ACC112 (cell line): ENCODE results near the gene SYT7.

Experiments
- H2AFZ ChIP-seq: fragments of 200-600 bp; sonication (generic); one replicate; pipeline ENCODE4 v1.6.0; 2017; ENCODE audit warnings: antibody characterized with exemption, low read length; ENCODE audit not compliant: unreplicated experiment
- H3K27ac ChIP-seq: fragments of 200-600 bp; sonication (generic); 2 replicates; pipeline ENCODE4 v1.5.1; 2014; ENCODE audit warnings: low read depth, mild to moderate bottlenecking, antibody characterized with exemption, low read length, moderate library complexity
- H3K27me3 ChIP-seq: fragments of 200-600 bp; sonication (generic); 2 replicates; pipeline ENCODE4 v1.6.1; 2014; ENCODE audit warnings: mild to moderate bottlenecking, antibody characterized with exemption, low read length, moderate library complexity, mixed read lengths; ENCODE audit not compliant: insufficient read depth
- H3K36me3 ChIP-seq: fragments of 200-600 bp; sonication (generic); 2 replicates; pipeline ENCODE4 v1.6.1; 2016; ENCODE audit warnings: mild to moderate bottlenecking, antibody characterized with exemption, low read length, moderate library complexity, mixed read lengths; ENCODE audit not compliant: insufficient read depth
- H3K4me1 ChIP-seq: fragments of 200-600 bp; sonication (generic); one replicate; pipeline ENCODE4 v1.6.1; 2016; ENCODE audit warnings: low read length, mixed read lengths; ENCODE audit not compliant: insufficient read depth, unreplicated experiment, control insufficient read depth
- H3K4me3 ChIP-seq: fragments of 200-600 bp; sonication (generic); 2 replicates; pipeline ENCODE4 v1.5.1; 2014; ENCODE audit warnings: mild to moderate bottlenecking, low read depth, low read length
- H3K79me2 ChIP-seq: fragments of 200-600 bp; sonication (generic); one replicate; pipeline ENCODE4 v1.6.0; 2016; ENCODE audit warnings: low read length; ENCODE audit not compliant: control insufficient read depth, unreplicated experiment, insufficient read depth

The SYT7 gene

DNA sequence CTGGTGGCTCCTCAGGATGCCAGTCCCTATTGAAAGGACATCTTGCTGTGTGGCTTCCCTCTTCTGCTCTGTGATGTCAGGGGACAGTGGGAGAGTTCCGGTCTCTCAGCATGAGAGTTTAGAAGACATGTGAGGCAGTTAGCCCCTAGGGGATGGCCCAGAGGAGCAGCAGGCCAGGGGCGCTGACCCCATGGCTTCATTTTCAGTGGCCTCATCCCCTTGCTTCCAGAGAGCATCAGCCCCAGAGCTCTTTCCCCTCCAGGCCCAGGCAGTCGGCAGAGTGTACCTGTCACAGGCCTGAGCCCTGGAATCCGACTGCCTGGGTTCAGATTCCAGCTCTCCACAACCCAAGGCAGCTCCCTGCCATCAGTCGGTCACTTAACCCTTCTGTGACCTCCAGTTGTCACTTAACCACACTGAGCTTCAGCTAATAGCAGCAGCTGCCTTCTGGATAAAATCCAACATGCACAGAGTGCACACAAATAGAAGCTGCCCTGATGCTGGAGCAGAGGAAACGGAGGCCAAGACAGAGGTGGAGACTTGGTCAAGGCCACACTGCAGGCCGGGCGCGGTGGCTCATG is 86.4 kb downstream of the SYT7 start:
- Histone ChIP-seq H3K27ac (no peak overlapping the region), H2AFZ (no peak overlapping the region), H3K4me3 (no peak overlapping the region), H3K36me3 (no peaks in the 10 kb centered on the region), H3K27me3 (no peaks in the 10 kb centered on the region), H3K79me2 (no peaks in the 10 kb centered on the region), H3K4me1 (peaks cover 11% of the 10 kb centered on the region)

DNA sequence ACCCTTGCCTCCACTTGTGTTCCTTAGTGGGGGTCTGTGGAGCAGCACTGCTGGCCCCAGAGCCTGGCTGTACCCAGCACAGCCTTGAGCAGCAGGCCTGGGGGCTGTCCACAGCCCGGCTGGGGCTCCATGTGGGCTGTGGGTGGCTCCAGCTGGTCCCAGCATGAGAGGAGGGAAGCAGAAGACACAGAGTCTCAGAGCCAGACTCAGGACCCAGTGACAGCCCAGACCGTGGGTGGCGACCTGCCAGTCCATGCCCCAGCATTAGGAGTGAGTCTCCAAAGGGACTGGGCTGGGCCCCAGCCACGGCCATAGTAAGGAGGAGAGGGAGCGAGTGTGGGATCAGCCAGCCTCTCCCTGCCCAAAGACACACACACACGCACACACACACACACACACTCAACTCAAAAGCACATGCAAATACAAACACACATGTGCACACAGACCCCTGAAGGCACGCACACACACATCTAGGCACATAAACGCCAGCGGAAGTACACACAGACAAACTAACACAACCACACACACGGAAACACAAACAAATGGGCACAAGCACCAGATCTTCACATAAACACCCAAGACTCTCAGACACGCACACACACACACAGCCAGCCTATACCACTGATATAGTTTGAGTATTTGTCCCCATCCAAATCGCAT is 89.0 kb downstream of the SYT7 start:
- H3K27ac ChIP-seq = no peak overlapping the region
- H3K79me2 ChIP-seq = no peaks in the 10 kb centered on the region
- H3K4me1 ChIP-seq = peaks cover 22% of the 10 kb centered on the region
- H3K27me3 ChIP-seq = no peaks in the 10 kb centered on the region
- H3K36me3 ChIP-seq = no peaks in the 10 kb centered on the region
- H2AFZ ChIP-seq = no peak overlapping the region
- H3K4me3 ChIP-seq = no peak overlapping the region

DNA sequence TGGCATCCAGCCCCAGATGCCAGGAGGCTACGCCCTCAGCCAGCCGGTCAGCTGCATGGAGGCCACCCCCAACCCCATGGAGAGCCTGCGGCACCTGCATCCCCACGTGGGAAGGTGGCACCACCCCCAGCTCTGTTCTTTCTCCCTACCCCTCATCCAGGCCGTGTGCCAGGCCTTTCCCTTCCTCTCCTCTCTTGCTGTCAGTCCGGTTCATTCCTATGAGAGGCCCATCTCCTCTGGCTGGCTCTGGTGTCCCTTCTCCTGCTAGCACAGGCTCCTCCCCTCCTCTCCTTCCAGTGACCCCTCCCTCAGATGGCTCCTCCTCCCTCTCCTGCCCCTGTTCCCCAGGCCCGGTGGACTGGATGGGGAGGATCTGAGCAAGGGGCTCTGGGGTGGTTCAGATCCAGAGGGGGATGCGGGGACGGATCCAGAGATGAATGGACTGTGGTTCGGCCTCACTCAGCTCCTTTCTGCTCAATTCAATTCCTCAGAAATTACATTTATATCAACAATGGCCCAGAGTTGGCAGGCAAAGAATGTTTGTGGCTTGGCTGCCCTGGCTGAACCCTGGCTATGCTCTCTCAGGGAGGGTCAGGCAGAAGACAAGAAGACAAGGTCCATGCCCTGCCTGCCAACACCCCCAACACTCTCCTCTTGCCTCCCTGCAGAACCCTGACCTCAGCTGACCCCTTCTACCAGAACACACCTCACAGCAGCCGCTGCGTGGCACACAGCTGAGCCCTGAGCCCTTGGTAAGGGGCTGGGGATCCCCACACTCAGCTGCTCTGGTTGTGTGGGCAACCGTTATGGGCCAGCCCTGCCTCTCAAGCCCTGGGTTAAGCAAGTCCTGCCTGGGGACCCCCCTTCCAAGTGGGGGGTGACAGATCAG is 90.8 kb downstream of the SYT7 start:
- Histone ChIP-seq H3K4me1 (peaks cover 22% of the 10 kb centered on the region), H3K4me3 (no peak overlapping the region), H3K27ac (no peak overlapping the region), H3K79me2 (no peaks in the 10 kb centered on the region), H3K36me3 (no peaks in the 10 kb centered on the region), H3K27me3 (no peaks in the 10 kb centered on the region), H2AFZ (no peak overlapping the region)

DNA sequence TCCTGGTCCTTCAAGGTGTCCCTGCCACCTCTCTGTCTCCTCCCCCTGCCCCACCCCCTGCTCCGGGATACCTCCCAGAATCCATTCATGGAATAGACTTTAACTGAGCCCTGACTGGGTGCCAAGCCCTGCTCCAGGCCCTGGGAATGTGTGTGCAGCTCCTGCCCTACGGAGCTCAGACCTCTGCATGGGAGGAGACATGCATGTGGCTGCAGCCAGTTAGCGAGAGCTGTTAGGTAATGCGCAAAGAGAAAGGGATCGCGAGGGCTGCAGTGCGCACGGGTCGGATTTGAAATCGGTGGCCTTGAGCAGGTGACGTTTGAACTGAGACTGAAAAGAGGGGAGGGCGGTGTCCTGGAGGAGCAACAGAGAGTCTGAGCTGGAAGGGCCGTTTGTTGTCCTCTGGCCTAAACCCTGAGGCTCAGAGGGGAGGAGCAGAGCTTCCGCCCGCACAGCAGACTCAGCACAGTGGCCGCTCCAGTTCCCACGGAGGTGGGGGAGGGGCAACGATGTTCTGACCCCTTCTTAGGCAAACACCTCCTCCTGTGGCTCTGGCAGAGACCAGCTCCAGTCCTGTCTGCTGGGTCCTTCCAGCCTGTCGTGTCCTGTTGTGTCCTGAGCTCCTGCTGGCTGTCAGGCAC is 92.1 kb downstream of the SYT7 start:
- Histone ChIP-seq H3K27ac (no peak overlapping the region), H3K27me3 (no peaks in the 10 kb centered on the region), H2AFZ (no peak overlapping the region), H3K79me2 (no peaks in the 10 kb centered on the region), H3K36me3 (no peaks in the 10 kb centered on the region), H3K4me3 (no peak overlapping the region), H3K4me1 (peaks cover 22% of the 10 kb centered on the region)

DNA sequence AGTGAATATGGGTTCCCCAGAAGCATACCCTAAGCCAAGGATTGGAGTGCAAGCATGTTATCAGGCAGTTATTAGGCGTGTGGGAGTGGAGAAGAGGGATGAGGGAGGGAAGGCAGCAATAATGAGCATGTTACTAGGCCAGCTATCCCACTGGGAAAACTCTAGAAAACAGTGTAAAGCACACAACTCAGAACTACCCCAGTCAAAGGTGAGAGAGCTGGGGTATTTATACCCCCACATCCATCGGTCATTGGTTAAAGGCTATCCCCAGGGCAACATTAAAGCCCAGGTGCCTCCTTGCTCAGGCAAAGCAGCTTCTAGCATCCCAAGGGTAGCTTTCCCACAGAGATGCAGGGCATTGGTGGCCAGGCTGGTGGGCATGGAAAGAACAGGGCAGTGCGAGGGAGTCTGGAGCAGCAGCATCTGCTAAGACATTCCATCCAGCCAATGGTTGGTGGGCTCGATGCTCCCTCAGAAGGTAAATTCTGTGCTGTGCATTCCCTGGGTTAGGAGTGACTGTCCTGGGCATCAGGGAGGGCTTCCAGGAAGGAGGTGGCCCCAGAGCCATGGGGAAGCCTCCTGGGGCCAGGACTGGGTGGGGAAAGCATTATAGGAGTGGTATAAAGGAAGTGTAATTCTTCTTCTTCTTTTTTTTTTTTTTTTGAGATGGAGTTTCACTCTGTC is 93.4 kb downstream of the SYT7 start:
- Histone ChIP-seq H3K27ac (no peak overlapping the region), H3K27me3 (no peaks in the 10 kb centered on the region), H3K4me1 (peaks cover 22% of the 10 kb centered on the region)

DNA sequence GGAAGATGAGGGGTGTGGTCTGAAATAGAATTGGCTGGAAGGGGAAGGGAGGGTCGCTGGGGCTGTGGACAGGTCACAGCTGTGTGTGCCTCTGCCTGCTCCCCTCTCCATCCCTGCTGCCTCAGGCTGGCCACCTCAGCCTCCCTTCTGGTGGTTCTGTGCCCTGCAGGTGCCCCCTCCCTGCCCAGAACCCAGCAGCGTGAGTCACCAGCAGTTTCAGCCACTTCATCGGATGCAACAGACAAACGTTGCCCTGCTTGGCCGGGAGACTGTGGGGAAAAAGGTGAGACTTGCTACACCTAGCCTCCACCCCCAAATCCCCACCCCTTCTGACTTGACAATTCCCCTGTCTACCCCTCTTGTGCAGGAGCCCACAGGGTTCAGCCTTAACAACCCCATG is 94.1 kb downstream of the SYT7 start:
- no peak overlapping the region for H3K27ac ChIP-seq
- no peak overlapping the region for H3K4me3 ChIP-seq
- peaks cover 22% of the 10 kb centered on the region for H3K4me1 ChIP-seq
- no peaks in the 10 kb centered on the region for H3K36me3 ChIP-seq
- no peak overlapping the region for H2AFZ ChIP-seq
- no peaks in the 10 kb centered on the region for H3K27me3 ChIP-seq
- H3K79me2 ChIP-seq = no peaks in the 10 kb centered on the region

More for the DNA sequence above, 93.4 kb downstream of the SYT7 start:
- Histone ChIP-seq H2AFZ (no peak overlapping the region), H3K4me3 (no peak overlapping the region), H3K36me3 (no peaks in the 10 kb centered on the region), H3K79me2 (no peaks in the 10 kb centered on the region)

DNA sequence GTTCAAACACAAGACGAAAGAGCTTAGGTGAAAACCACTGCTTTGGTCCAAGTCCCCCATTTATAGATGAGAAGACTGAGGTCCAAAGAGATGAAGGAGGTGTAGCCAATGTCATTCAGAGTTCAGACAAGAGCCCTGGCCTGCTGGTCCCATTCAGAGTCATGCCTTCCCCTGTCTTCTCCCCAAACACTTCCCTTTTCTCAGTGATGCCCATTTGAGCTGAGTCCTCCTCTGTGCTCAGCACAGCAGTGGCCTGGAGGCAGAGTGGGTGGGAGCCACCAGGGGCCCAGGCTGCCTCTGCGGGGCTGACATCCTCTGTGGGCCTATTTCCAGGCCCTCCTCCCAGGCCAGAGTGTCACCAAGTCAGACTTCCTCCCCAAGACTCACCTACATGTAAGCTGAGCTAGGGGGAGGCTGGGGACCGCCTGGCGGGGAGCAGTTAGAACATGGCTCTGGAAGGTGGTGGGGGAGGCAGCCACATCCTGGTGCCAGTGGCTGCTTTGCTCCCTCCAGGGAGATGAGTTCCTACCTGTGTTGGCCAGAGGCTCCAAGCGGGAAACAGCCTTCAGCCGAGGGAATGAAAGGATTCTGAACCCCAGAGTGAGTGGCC is 94.8 kb downstream of the SYT7 start:
- Histone ChIP-seq H3K79me2 (no peaks in the 10 kb centered on the region), H2AFZ (no peak overlapping the region), H3K27me3 (no peaks in the 10 kb centered on the region), H3K36me3 (no peaks in the 10 kb centered on the region), H3K4me1 (peaks cover 22% of the 10 kb centered on the region), H3K4me3 (no peak overlapping the region), H3K27ac (no peak overlapping the region)

DNA sequence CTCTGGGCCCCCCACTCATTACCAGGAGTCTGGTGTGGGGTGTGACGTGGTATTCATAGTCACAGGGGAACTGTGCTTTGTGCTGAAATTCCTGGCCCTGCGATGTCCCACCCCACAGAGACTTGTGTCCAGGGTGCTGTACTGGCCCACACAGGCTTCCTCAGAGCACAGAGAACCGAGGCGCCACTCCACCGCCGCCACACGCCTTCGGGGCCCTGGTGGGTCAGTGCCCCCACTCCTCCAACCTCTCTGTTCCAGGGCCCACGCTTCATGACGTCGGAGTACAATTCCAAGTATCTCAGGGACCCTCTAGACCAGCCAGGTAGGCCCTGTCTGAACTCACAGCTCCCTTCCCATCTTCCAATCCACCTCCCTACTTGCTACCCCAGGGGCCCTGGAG is 95.8 kb downstream of the SYT7 start:
- no peaks in the 10 kb centered on the region for H3K79me2 ChIP-seq
- no peaks in the 10 kb centered on the region for H3K27me3 ChIP-seq
- H3K4me1 ChIP-seq = peaks cover 17% of the 10 kb centered on the region
- H3K4me3 ChIP-seq = no peak overlapping the region
- no peaks in the 10 kb centered on the region for H3K36me3 ChIP-seq
- H3K27ac ChIP-seq = no peak overlapping the region
- H2AFZ ChIP-seq = no peak overlapping the region

DNA sequence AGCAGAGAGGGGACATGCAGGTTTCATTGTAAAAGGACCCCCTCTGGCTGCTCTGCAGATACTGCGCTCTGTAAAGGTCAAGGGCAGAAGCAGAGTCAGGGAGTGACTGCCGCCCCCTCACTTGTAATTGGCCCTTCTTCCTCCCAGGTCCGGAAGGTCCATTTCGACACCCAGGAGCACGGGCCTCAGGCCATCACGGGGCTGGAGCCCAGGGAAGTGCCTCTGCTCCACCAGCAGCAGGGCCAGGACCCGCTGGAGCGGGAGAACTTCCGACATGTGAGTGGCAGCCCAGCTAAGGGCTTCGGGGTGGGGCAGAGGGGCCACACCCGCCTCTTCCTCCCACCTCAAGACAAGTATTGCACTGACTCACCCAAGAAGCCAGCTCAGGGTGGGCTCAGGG is 96.3 kb downstream of the SYT7 start:
- H3K4me3 ChIP-seq = no peak overlapping the region
- no peak overlapping the region for H3K27ac ChIP-seq
- H3K79me2 ChIP-seq = no peaks in the 10 kb centered on the region
- H3K36me3 ChIP-seq = no peaks in the 10 kb centered on the region
- H3K4me1 ChIP-seq = peaks cover 12% of the 10 kb centered on the region
- no peaks in the 10 kb centered on the region for H3K27me3 ChIP-seq
- no peak overlapping the region for H2AFZ ChIP-seq

DNA sequence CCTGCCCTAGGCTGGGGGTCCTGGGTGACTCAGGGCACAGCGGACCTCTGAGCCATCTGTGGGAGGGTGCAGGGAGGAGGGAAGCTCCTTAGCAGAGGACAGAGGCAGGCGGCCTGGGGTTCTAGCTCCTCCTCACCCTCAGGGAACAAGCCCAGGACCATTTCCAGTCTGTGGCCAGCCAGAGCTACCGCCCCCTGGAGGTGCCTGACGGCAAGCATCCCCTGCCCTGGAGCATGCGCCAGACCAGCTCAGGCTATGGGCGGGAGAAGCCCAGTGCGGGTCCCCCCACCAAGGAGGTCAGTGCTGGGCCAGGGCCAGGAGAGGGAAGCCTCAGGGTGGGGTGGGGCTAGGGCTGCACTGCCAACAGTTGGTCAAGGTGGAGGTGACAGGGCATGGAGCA is 98.4 kb downstream of the SYT7 start:
- no peaks in the 10 kb centered on the region for H3K4me1 ChIP-seq
- H3K4me3 ChIP-seq = no peak overlapping the region
- no peaks in the 10 kb centered on the region for H3K79me2 ChIP-seq
- H3K27me3 ChIP-seq = no peaks in the 10 kb centered on the region
- no peak overlapping the region for H2AFZ ChIP-seq
- no peak overlapping the region for H3K27ac ChIP-seq
- H3K36me3 ChIP-seq = no peaks in the 10 kb centered on the region
